ENCODE results near the gene VSTM1.
"Not testable (repeated sequence)": the region's sequence is repeated elsewhere in the genome, so short reads cannot be mapped to it uniquely, and the experiment has no call there.

VSTM1 gene

DNA sequence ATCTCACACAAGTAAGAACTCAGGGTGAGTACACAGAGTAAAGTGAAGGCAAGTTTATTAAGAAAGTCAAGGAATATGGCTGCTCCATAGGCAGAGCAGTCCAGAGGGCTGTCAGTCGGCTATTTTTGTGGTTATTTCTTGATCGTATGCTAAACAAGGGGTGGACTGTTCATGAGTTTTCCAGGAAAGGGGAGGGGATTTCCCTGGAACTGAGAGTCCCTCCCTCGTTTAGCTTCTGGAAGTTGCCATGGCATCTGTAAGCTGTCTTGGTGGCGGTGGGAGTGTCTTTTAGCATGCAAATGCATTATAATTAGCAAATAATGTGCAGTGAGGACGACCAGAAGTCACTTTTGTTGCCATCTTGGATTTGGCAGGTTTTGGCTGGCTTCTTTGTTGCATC is 5.8 kb upstream of the VSTM1 start:
- DNase-seq, result no peak

DNA sequence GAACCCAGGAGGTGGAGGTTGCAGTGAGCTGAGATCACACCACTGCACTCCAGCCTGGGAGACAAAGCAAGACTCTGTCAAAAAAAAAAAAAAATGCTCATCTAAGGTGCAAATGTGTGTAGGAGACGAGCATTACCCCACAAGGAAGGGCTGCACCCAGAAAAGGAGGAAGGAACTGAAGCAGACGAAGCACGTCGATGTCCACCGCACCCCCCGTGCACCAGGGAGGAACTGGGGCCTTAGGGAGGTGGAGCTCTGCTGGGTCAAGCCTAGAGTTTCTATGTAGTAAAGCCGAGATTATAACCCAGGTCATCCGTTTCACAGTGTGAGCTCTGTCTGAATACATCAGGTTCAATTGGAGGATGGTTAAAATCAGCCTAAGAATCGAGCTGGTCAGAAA is 1.1 kb downstream of the VSTM1 start:
- no peak for DNase-seq

DNA sequence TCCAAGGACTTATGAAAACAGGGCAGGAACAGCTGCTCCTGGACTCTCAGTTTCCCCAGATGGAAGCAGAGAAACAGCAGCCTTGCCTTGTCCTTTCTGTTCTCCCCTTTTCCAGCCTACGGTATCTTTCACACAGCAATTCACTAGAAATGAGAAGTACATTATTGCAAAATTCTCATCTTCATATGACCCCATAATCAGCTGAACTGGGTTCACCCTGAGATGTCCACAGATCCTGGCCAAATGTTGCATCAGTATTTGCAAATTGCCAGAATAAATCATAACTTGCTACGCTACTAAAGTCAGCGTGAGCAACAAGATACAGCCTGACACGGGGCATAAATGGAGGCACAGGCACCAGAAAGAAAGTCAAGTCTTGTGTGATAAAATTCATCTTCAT is 16.1 kb downstream of the VSTM1 start:
- no peak for DNase-seq

DNA sequence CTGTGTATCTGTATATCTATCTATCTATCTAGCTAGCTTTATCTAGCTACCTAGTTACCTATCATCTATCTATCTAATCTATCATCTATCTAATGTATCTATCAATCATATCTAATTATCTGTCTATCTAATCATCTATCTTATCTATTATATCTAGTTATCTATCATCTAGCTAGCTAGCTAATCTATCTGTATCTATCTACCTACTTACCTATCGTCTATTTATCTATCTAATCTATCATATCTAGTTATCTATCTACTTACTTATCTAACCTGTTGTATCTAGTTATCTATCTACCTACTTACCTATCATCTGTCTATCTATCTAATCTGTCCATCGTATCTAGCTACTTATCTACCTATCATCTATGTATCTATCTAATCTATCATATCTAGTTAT is 17.9 kb downstream of the VSTM1 start:
- no peak for DNase-seq

DNA sequence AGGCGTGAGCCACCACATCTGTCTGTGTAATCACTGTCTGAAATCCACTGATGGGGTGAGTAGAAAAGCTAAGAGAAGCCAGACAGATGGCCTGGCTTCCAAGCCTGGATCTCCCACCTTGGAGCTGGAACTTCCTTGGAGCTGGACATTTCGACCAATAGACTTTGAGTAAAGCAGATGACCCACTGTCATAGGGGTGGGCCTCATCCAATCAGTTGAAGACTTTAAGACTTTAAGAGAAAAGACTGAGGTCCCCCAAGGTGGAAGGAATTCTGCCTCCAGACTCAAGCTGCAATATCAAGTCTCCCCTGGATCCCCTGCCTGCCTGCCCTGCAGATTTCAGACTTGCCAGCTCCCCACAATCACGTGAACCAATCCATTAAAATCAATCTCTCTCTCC is 20.7 kb downstream of the VSTM1 start:
- DNase-seq, result no peak

DNA sequence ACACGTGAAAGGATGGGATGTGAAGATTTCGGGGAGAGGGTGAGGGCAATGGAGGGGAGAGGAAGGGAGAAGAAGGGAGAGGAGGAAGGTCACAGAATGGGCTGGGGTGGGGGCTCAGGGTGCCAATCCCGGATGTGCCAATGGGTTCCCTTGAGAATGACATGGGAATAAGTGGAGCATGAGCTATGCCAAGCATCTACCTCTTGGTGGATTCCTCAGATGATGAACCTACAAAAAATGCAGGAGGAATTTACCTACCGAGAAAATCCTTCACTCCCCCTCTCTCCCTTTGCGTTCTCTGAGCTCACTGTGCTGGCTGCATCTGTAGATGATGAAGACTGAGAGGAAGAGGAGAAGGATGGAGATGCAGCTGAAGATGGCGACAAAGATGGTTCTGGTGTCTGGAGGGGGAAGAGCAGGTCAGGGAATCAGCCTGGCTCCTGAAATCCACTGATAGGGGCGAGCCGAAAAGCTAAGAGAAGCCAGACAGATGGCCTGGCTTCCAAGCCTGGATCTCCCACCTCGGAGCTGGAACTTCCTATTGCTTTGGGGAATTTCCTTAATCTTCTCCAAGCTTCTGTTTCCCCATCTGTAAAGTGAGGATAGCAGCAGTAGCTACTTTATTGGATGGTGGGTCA is 21.6 kb downstream of the VSTM1 start:
- no peak for DNase-seq

DNA sequence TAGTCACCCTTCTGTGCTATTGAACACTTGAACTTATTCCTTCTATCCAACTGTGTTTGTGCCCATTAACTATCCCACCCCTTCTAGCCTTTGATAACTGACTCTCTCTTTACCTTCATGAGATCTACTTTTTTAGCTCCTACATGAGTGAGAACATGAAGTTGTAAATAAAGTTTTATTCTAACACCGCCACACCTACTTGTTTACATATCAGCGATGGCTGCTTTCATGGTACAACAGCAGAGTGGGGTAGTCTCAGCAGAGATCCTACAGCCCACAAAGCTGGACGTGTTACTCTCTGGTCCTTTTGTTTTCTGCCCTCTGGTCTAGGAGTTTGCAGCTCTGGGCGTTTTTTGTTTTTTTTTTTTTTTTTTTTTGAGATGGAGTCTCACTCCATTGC is 23.7 kb downstream of the VSTM1 start:
- no peak for DNase-seq

DNA sequence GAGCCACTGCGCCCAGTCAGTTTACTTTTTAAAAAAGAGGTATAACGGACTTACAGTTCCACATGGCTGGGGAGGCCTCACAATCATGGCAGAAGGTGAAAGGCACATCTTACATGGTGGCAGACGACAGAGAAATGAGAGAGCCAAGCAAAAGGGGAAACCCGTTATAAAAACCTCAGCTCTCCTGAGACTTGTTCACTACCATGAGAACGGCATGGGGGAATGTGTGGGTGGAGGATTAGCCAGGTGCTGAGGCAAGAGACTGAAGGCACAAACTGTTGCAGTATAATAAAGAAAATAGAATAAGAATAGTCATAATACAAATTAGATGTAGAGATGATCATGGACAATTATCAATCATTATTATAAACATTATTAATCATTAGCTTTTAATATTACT is 27.2 kb downstream of the VSTM1 start:
- not testable (repeated sequence) for DNase-seq

DNA sequence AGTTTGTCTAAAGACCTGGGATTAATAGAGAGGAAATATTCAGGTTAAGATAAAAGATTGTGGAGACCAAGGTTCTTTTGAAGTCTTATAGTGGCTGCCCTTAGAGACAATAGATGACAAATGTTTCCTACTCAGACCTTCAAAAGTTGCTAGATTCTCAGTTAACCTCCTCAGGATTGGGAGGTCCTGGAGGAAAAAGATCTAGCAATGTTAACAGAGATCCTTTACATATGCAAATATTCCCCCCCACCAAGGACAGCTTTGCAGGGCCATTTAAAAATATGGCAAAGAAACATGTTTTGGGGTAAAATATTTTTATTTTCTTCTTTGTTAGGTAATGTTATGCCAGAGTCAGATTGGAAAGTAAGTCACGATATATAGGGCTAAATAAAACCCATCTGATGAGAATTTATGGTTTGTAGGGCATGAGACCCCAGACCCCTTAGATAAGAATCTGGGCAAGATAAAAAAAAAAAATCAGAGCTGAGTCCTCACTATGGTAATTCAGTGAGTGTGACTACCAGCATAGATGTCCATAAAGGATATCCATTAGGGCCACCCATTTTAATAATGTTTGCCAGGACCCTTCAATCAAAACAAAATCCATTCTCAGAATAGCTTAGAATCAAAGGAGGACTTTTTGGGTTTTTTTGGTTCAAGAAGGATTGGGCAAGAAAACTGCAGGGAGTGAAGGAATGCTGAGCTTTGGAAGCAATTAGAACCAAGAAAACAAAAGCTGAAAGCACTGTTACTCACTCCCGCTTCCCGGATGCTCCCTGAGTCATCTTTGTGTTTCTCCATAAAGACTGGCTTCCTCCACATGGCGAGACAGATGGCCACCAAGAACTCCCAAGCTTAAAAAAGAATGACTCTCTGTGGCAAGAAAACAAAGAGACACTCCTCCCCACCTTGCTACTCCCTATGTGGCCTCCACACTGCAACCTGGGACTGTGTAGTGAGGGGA is 28.2 kb downstream of the VSTM1 start:
- no peak for DNase-seq

DNA sequence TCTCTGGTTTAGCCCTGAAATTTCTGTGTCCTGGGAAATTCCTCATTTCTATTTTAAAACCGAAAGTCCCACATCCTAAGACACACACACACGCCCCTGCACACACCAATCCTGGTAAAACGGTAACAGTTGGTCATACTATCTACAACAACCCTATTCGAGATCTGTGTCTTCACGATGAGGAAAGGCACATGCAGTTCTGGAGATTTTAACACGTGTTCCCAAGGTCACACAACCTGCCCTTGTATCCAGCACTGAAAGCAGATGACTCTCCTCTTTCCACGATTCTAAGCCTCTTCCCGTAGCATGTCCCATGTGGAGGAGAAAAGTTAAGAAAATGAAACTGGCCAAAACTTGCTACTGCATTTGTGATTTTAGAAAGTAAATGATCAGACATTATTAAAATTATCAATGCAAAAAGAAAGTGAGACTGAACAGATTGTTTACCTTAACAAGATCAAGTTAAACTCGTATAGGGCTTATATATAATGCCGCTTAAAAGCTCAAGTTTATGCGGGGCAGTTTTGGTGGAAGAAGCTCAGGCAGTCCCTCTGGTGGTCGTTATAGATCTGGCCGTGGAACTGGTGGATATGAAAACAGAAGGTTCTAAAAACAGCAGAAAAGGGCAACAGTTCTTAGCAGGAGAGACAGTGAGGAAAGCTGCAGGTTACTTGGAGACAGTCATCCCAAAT is 32.7 kb downstream of the VSTM1 start:
- DNase-seq, result peak; percentile 66

DNA sequence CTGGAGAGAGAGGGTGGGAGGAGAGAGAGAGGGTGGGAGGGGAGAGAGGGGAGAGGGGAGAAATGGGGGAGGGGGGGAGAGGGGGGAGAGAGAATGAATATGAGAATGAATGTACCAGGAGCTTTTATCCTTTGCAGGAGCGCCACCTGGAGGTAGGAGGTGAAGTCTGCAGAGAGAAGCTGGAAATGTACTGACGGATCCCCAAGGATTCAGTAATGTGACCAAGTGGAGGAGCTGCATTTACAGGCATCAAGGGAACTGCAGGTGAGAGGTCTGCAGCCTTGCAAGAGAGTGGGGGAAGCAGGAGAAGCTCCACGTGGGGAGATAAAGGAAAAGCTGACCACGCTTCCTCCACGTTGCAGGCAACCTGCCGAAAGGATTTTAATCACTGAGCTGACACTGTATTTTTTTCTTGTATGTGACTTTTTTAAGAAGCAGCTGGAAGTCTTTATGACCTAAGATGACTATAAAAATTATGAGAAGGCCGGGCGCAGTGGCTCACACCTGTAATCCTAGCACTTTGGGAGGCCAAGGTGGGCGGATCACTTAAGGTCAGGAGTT is 33.7 kb downstream of the VSTM1 start:
- DNase-seq, result peak; percentile 80

DNA sequence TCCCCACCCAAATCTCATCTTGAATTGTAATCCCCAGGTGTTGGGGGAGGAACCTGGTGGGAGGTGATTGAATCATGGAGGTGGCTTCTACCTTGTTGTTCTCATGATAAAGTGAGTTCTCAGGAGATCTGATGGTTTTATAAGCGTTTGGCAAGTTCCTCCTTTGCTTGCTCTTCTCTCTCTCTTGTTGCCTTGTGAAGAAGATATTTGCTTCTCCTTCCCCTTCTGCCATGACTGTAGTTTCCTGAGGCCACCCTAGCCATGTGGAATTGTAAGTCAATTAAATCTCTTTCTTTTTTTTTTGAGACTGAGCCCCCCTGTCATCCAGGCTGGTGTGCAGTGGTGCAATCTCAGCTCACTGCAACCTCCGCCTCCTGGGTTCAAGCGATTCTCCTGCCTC is 34.4 kb downstream of the VSTM1 start:
- no peak for DNase-seq

DNA sequence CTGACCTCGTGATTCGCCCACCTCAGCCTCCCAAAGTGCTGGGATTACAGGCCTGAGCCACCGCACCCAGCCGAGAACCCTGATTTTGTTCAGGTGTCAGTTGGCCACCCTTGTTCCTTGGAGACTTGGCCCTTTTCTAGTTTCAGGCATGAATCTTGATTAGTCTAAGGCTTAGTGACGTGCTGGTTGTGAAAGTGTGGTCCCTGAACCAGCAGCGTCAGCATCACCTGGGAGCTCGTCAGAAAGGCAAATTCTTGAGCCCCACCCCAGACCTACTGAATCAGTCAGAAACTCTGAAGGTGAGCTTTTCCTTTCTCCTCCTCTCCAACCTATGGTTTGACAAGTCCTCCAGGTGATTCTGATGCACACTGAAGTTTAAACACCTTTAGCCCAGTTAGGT is 37.0 kb downstream of the VSTM1 start:
- DNase-seq, result peak; percentile 89

DNA sequence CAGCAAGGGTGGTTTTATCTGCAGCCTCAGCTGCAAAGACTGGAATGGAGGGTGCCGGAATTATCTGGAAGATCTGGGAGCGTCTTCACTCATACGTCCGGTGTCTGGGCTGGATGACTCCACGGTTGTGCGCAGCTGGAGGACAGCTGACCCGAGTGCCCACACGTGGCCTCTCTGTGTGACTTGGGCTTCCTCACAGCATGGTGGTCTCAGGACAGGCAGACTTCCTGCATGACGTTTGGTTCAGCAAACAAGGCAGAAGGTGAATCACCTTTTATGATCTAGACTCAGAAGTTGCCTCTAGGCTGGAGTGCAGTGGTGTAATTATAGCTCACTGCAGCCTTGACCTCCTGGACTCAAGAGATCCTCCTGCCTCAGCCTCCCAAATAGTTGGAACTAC is 39.0 kb downstream of the VSTM1 start:
- DNase-seq, result no peak

DNA sequence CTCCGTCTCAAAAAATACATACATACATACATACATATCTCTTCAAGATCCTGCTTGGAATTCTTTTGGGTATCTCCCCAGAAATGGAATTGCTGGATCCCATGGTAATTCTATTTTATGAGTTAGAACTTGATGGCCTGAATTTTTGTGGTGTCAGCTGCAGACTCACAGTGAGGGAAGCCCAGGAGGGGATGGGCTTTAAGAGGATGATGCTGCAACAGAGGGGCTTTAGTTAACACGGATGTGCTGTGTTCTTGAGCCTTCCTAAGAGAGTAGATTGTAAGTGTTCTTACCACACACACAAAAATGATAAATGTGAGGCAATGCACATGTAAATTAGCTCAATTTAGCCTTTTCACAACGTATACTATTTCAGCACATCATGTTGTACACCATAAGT is 40.5 kb downstream of the VSTM1 start:
- no peak for DNase-seq

DNA sequence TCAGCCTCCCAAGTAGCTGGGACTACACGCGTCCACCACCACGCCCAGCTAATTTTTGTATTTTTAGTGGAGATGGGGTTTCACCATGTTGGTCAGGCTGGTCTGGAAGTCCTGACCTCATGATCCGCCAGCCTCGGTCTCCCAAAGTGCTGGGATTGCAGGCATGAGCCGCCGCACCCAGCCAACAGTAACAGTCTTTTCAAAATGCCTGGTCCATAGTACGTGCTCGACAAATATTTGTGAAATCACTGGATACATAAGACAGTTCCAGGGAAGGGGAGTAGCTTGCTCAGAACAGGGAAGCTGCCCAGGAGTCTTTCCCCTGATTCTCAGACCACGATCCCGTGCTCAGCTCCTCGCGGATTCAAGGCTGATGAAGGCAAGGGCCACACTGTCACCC is 41.8 kb downstream of the VSTM1 start:
- no peak for DNase-seq

DNA sequence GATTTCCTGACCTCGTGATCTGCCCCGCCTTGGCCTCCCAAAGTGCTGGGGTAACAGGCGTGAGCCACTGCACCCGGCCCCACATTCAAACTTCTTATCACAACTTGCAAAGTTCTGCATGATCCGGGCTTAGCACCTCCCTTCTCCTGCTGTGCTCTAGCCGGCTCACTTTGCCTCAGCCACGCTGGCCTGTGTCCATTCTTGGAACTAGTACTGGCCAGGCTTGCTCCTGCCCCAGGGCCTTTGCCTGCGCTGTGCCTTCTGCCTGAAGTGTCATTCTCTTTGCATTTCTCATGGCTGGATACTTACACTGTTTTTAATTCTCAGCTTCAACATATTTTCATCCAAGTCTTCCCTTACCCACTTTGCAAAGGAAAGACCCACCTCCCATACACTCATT is 42.3 kb downstream of the VSTM1 start:
- DNase-seq, result no peak

DNA sequence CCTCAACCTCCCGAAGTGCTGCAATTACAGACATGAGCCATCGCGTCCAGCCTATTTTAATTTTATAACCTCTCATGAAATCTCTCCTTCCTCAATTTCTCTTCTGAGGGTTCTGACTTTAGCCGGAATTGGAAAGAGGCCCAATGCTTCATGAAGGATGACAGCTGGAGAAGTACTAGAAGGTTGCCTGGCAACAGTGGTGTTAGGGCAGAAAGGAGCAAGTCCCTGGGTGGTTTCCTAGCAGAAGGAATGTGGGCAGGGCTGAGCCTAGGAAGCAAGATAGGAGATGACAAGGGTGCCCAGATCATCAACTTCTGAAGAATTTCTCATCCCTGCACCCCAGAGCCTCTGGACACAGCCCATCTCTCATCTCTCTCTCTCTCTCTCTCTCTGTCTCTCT is 46.4 kb downstream of the VSTM1 start:
- DNase-seq, result peak; percentile 69

DNA sequence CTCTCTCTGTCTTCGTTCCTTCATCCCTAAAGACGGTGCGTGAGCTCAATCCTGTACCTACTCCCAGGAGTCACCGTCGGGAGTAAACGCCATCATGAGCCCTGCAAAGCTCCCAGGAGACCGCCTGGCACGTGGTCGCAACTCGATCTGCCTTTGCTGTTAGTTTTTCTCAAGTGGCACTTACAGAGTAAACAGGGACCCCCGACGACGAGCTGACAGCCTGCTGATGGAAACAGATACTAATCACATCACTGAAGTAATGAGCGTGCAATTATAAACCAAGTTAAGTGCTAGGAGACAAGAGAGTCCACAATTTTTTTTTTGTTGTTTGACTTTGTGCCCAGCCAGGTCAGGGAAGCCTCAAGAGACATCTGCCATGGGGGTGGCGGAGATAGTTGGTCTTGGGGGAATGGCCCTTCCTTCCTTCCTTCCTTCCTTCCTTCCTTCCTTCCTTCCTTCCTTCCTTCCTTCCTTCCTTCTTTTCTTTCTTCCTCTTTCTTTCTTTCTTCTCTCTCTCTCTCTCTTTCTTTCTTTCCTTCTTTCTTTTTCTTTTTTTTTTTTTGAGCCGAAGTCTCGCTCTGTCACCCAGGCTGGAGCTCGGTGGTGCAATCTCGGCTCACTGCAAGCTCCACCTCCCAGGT is 48.7 kb downstream of the VSTM1 start:
- peak; percentile 52 for DNase-seq

DNA sequence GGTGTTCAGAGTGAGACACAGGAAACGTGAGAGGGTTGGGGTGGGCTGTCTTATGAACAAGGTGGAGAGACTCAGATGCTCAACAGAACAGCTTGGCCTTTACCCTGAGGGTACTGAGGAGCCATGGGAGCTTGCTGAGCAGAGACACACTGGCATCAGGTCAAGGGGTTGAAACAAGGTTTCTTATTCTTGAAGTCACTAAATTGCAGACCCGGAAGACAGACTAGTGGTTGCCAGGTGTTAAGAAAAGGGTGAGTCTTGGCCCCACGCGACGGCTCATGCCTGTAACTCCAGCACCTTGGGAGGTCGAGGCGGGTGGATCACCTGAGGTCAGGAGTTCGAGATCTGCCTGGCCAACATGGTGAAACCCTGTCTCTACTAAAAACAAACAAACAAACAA is 49.8 kb downstream of the VSTM1 start:
- peak; percentile 63 for DNase-seq

DNA sequence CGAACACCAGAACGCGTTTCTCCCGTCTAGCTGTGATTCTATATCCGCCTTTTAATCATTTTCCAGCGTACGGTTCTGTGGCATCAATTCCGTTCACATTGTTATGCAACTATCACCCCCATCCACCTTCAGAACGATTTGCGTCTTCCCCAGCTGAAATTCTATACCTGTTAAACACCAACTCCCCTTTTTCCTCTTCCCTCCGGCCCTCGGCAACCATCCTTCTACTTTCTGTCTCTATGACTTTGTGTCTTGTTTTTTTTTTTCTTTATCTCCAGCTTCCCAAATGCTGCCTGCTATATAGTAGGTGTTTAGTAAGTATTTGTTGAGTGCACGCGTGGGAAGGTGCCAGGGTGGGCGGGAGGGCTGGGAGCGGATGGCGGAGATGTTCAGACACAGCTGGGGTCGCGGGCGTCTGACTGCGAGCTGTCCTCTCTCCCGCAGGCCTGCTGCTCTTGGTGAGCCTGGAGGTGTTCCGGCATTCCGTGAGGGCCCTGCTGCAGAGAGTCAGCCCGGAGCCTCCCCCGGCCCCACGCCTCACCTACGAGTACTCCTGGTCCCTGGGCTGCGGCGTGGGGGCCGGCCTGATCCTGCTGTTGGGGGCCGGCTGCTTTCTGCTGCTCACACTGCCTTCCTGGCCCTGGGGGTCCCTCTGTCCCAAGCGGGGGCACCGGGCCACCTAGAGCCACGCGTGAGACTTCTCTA is 52.0 kb downstream of the VSTM1 start:
- no peak for DNase-seq

DNA sequence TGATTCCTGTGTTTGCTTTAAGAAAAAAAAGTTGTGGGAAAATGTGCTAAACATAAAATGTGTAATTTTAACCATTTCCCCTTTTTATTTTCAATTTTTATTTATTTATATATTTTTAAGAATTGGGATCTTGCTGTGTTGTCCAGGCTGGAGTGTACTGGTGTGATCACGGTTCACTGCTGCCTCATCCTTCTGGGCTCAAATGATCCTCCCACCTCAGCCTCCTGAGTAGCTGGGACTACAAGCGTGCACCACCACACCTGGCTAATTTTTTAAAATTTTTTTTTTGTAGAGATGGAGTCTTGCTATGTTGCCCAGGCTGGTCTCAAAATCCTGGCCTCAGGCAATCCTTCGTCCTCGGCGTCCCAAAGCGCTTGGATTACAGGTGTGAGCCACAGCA is 53.2 kb downstream of the VSTM1 start:
- DNase-seq, result no peak

All from RPMI8226 (cell line).